HEK293T (cell line): ENCODE results near the gene RAB6B.

Source experiments
- CTCF ChIA-PET: fragments of 350-600 bp; formaldehyde crosslinking; extraction: SDS; loops from one replicate; lab custom pipeline; 2021; ENCODE audit warnings: antibody characterized with exemption, inconsistent platforms; lab: Yijun Ruan, JAX
- POLR2A ChIA-PET: fragments of 350-600 bp; formaldehyde crosslinking; extraction: SDS; loops from one replicate; lab custom pipeline; 2020; ENCODE audit warnings: antibody characterized with exemption, inconsistent platforms; lab: Yijun Ruan, JAX
- DNase-seq: peaks from one replicate; pipeline ENCODE4 v3.0.0; 2012; ENCODE audit warnings: mixed read lengths; ENCODE audit errors: extremely low spot score
- ARNT ChIP-seq: fragments of 450-650 bp; IDR thresholded peaks from 2 replicates; pipeline ENCODE4 v1.6.1; 2017; ENCODE audit warnings: mild to moderate bottlenecking
- BHLHE40 ChIP-seq: fragments of 450-650 bp; IDR thresholded peaks from 2 replicates; pipeline ENCODE4 v1.6.1; 2016; ENCODE audit warnings: mild to moderate bottlenecking, moderate library complexity, borderline replicate concordance
- CTBP1 ChIP-seq: fragments of 450-650 bp; IDR thresholded peaks from 2 replicates; pipeline ENCODE4 v1.6.1; 2016; ENCODE audit warnings: borderline replicate concordance
- ELF4 ChIP-seq: fragments of 450-650 bp; IDR thresholded peaks from 2 replicates; pipeline ENCODE4 v1.6.1; 2017; ENCODE audit warnings: antibody characterized with exemption
- FOXA1 ChIP-seq: fragments of 450-650 bp; IDR thresholded peaks from 2 replicates; pipeline ENCODE4 v1.6.1; 2016; ENCODE audit warnings: mild to moderate bottlenecking
- FOXK2 ChIP-seq: fragments of 450-650 bp; IDR thresholded peaks from 2 replicates; pipeline ENCODE4 v1.6.1; 2016; ENCODE audit warnings: mild to moderate bottlenecking
- FOXM1 ChIP-seq: fragments of 450-650 bp; IDR thresholded peaks from 2 replicates; pipeline ENCODE4 v1.6.1; 2017; ENCODE audit warnings: mild to moderate bottlenecking, borderline replicate concordance
- HDGF ChIP-seq: fragments of 450-650 bp; IDR thresholded peaks from 2 replicates; pipeline ENCODE4 v1.6.1; 2017; ENCODE audit warnings: antibody characterized with exemption, borderline replicate concordance
- L3MBTL2 ChIP-seq: fragments of 450-650 bp; conservative IDR thresholded peaks from 2 replicates; pipeline ENCODE4 v1.6.1; 2016; ENCODE audit warnings: mild to moderate bottlenecking
- LEF1 ChIP-seq: fragments of 450-650 bp; IDR thresholded peaks from 2 replicates; pipeline ENCODE4 v1.6.1; 2017; ENCODE audit warnings: mild to moderate bottlenecking, borderline replicate concordance
- NFRKB ChIP-seq: fragments of 450-650 bp; IDR thresholded peaks from 2 replicates; pipeline ENCODE4 v1.6.1; 2016; ENCODE audit warnings: mild to moderate bottlenecking, moderate library complexity
- PKNOX1 ChIP-seq: fragments of 450-650 bp; IDR thresholded peaks from 2 replicates; pipeline ENCODE4 v1.6.1; 2016
- SP1 ChIP-seq: fragments of 450-650 bp; IDR thresholded peaks from 2 replicates; pipeline ENCODE4 v1.6.1; 2017
- SUZ12 ChIP-seq: fragments of 450-650 bp; IDR thresholded peaks from 2 replicates; pipeline ENCODE4 v1.6.1; 2016; ENCODE audit warnings: mild to moderate bottlenecking
- TARDBP ChIP-seq: fragments of 450-650 bp; IDR thresholded peaks from 2 replicates; pipeline ENCODE4 v1.6.1; 2016
- ZNF384 ChIP-seq: fragments of 450-650 bp; IDR thresholded peaks from 2 replicates; pipeline ENCODE4 v1.6.1; 2016

RAB6B gene

GRCh38 chr3:133930341-133930933, 34.8 kb upstream of the RAB6B start:
- peak; percentile 42 for DNase-seq
- CTCF ChIA-PET, result interaction anchor here (0.6 to 1.1 kb wide), 4 partner anchors 282 to 1199 kb away, joined by 3 to 5 read pairs (median 4); no protein-coding TSS in a partner anchor
- POLR2A ChIA-PET, result no interaction called here
- no peak for TF ChIP-seq PKNOX1
- TF ChIP-seq LEF1, result no peak
- TF ChIP-seq ELF4, result no peak
- TF ChIP-seq TARDBP, result no peak
- no peak for TF ChIP-seq NFRKB
- no peak for TF ChIP-seq CTBP1
- no peak for TF ChIP-seq HDGF
- no peak for TF ChIP-seq FOXM1
- no peak for TF ChIP-seq ARNT
- no peak for TF ChIP-seq FOXK2
- TF ChIP-seq FOXA1, result no peak
- TF ChIP-seq L3MBTL2, result no peak
- TF ChIP-seq SP1, result no peak
- TF ChIP-seq ZNF384, result no peak
- TF ChIP-seq BHLHE40, result no peak
- no peak for TF ChIP-seq SUZ12

GRCh38 chr3:133928903-133929607, 33.4 kb upstream of the RAB6B start:
- POLR2A ChIA-PET, result no interaction called here
- TF ChIP-seq FOXA1 (no peak), ARNT (no peak), ZNF384 (no peak), SUZ12 (no peak), FOXM1 (no peak), L3MBTL2 (no peak), FOXK2 (no peak), ELF4 (no peak), LEF1 (no peak), NFRKB (no peak), BHLHE40 (no peak), CTBP1 (no peak), HDGF (no peak), SP1 (no peak), TARDBP (no peak), PKNOX1 (no peak)
- no peak for DNase-seq
- CTCF ChIA-PET, result interaction anchor here (0.9 to 1.7 kb wide), 2 partner anchors 110 to 130 kb away, joined by 3 to 4 read pairs; no protein-coding TSS in a partner anchor

- ChIA-PET CTCF (interaction anchor here (0.6 to 1.7 kb wide), 3 partner anchors 109 to 131 kb away, joined by 3 read pairs; no protein-coding TSS in a partner anchor), POLR2A (no interaction called here)
- DNase-seq, result no peak
- TF ChIP-seq FOXA1 (no peak), ZNF384 (no peak), BHLHE40 (no peak), FOXM1 (no peak), HDGF (no peak), SP1 (no peak), TARDBP (no peak), PKNOX1 (no peak), LEF1 (no peak), CTBP1 (no peak), ARNT (no peak), ELF4 (no peak), SUZ12 (no peak), FOXK2 (no peak), NFRKB (no peak)
These were observed 32.6 kb upstream of the RAB6B start for GRCh38 chr3:133928136-133928893.

GRCh38 chr3:133927540-133928066, 31.9 kb upstream of the RAB6B start:
- ChIA-PET POLR2A (no interaction called here), CTCF (interaction anchor here (0.6 to 1.7 kb wide), 3 partner anchors 108 to 132 kb away, joined by 3 read pairs; no protein-coding TSS in a partner anchor)
- DNase-seq, result peak; percentile 87
- TF ChIP-seq SUZ12 (no peak), ELF4 (no peak), ARNT (peak; percentile 25; the same call in 1 of the 2 replicates), FOXM1 (peak; percentile 64; the same call in 1 of the 2 replicates), CTBP1 (no peak)

- TF ChIP-seq L3MBTL2, result no peak
- no peak for TF ChIP-seq SP1
- no peak for TF ChIP-seq FOXK2
- TF ChIP-seq FOXM1, result no peak
- no peak for TF ChIP-seq ZNF384
- TF ChIP-seq TARDBP, result no peak
- TF ChIP-seq ELF4, result no peak
- no peak for TF ChIP-seq LEF1
- TF ChIP-seq HDGF, result no peak
- no peak for TF ChIP-seq PKNOX1
- TF ChIP-seq FOXA1, result no peak
- TF ChIP-seq BHLHE40, result no peak
- TF ChIP-seq SUZ12, result no peak
- no peak for TF ChIP-seq NFRKB
- no peak for TF ChIP-seq CTBP1
- no peak for TF ChIP-seq ARNT
- CTCF ChIA-PET, result no interaction called here
- POLR2A ChIA-PET, result no interaction called here
- peak; percentile 48 for DNase-seq
These were observed 31.3 kb upstream of the RAB6B start for GRCh38 chr3:133926736-133927539.
